Measurements from ENCODE around the gene SIL1. TPM values are rescaled to one million over a fixed set of nuclear protein-coding genes. Genes with fewer than 3 reads are reported as not detected.

The SIL1 gene
- total and polyA plus RNA-seq, 2 of the 13 experiments (the other 11 are each of a cell fraction or from before 2014, with no cell fraction given) = 26.0 to 30.0 TPM

DNA sequence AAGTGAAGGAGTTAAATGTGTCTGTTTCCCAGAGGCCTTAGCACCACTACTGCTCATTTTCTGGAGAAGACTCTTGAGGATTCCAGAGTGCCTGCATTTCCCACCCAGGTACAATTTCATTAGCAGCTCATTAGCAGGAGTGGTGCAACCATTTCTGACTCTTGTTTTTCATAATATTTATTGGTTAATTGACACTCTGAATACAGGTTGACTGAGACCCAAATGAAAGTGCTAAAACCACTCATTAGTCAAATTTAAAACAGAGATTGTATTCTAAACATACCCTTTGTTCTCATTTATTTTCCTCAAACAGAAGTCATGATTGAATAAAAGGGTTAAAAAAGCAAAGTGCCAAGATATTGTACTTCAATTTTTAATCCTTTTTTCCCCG is 134.5 kb downstream of the SIL1 start (continued):
- TF ChIP-seq PHF21A (CRISPR knock-in tag; IDR thresholded peaks at IDR 0.05) (no peak), BRD4 (CRISPR knock-in tag; IDR thresholded peaks at IDR 0.05) (no peak), ZNF598 (CRISPR knock-in tag; IDR thresholded peaks at IDR 0.05; ENCODE audit: borderline replicate concordance) (no peak)
- TF ChIP-seq, protein P1, sequence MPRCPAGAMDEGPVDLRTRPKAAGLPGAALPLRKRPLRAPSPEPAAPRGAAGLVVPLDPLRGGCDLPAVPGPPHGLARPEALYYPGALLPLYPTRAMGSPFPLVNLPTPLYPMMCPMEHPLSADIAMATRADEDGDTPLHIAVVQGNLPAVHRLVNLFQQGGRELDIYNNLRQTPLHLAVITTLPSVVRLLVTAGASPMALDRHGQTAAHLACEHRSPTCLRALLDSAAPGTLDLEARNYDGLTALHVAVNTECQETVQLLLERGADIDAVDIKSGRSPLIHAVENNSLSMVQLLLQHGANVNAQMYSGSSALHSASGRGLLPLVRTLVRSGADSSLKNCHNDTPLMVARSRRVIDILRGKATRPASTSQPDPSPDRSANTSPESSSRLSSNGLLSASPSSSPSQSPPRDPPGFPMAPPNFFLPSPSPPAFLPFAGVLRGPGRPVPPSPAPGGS (CRISPR knock-in tag; IDR thresholded peaks at IDR 0.05) = no peak

- DNase-seq (ENCODE audit: low spot score) = no peak
- Histone ChIP-seq H3K27me3 (ENCODE audit: control insufficient read depth in 1 of 2, insufficient read depth in 2 of 2, low read length in 2 of 2) (no peaks in the 10 kb centered on the region), H2AFZ (ENCODE audit: low read length) (no peak overlapping the region), H3K9me3 (ENCODE audit: low read length) (no peaks in the 10 kb centered on the region), H3K9ac (ENCODE audit: insufficient read depth, low read depth, low read length) (no peak overlapping the region), H3K4me3 (replicated peaks in 1 of 3; ENCODE audit: insufficient read depth in 1 of 3, low read depth in 2 of 3, low read length in 3 of 3) (no peak overlapping the region), H3K4me2 (ENCODE audit: low read depth, low read length) (no peak overlapping the region), H3K36me3 (replicated peaks in 1 of 2; ENCODE audit: control insufficient read depth in 1 of 2, insufficient read depth in 2 of 2, low read length in 2 of 2) (no peaks in the 10 kb centered on the region), H3K79me2 (ENCODE audit: insufficient read depth, low read length) (no peaks in the 10 kb centered on the region), H4K20me1 (ENCODE audit: insufficient read depth, low read length) (no peaks in the 10 kb centered on the region), H3K4me1 (ENCODE audit: insufficient read depth, low read length) (peaks cover 9% of the 10 kb centered on the region), H3K27ac (ENCODE audit: extremely low read length, insufficient read depth, low read length) (no peak overlapping the region)
- 97% methylated on average over 1 of the region's 1 CpG for WGBS (ENCODE audit: low lambda C conversion rate)
- no peak for FAIRE-seq
- CTCF ChIA-PET (ENCODE audit: low intra/inter-chr PET ratio, low total read pairs) = no interaction called here
- no TSS peak for BruUV-seq (replicated peaks)
- in situ Hi-C loops (cut with HindIII; ENCODE audit: extremely low pct_ligation_motif_present, low pct_unique_long_range_greater_than_20kb) (no loop called here), intact Hi-C loops (cut with micrococcal nuclease; ENCODE audit: unreplicated experiment) (no loop called here)
- POLR2A ChIA-PET = no interaction called here
- no peak for ATAC-seq
- TF ChIP-seq, protein P2, sequence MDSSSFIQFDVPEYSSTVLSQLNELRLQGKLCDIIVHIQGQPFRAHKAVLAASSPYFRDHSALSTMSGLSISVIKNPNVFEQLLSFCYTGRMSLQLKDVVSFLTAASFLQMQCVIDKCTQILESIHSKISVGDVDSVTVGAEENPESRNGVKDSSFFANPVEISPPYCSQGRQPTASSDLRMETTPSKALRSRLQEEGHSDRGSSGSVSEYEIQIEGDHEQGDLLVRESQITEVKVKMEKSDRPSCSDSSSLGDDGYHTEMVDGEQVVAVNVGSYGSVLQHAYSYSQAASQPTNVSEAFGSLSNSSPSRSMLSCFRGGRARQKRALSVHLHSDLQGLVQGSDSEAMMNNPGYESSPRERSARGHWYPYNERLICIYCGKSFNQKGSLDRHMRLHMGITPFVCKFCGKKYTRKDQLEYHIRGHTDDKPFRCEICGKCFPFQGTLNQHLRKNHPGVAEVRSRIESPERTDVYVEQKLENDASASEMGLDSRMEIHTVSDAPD (CRISPR knock-in tag; IDR thresholded peaks at IDR 0.05) = no peak
- no peak for TF ChIP-seq PRPF4 (IDR thresholded peaks at IDR 0.05; ENCODE audit: low read depth, low read length, poor library complexity, severe bottlenecking)
- TF ChIP-seq ZNF264 (CRISPR knock-in tag; IDR thresholded peaks at IDR 0.05) = no peak
- TF ChIP-seq SNAPC4 (CRISPR knock-in tag; IDR thresholded peaks at IDR 0.05) = no peak
- no peak for TF ChIP-seq ZKSCAN1 (IDR thresholded peaks at IDR 0.05; ENCODE audit: low read length)
- TF ChIP-seq JUNB (CRISPR knock-in tag; IDR thresholded peaks at IDR 0.05; ENCODE audit: borderline replicate concordance) = no peak
- TF ChIP-seq, protein P3, sequence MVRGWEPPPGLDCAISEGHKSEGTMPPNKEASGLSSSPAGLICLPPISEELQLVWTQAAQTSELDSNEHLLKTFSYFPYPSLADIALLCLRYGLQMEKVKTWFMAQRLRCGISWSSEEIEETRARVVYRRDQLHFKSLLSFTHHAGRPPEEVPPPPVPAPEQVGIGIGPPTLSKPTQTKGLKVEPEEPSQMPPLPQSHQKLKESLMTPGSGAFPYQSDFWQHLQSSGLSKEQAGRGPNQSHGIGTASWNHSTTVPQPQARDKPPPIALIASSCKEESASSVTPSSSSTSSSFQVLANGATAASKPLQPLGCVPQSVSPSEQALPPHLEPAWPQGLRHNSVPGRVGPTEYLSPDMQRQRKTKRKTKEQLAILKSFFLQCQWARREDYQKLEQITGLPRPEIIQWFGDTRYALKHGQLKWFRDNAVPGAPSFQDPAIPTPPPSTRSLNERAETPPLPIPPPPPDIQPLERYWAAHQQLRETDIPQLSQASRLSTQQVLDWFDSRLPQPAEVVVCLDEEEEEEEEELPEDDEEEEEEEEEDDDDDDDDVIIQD (CRISPR knock-in tag; IDR thresholded peaks at IDR 0.05; ENCODE audit: low read depth) = no peak
- TF ChIP-seq RBM39 (IDR thresholded peaks at IDR 0.05; ENCODE audit: low read depth, low read length, poor library complexity, severe bottlenecking) = no peak
- TF ChIP-seq MTA1 (CRISPR knock-in tag; IDR thresholded peaks at IDR 0.05; ENCODE audit: borderline replicate concordance) = no peak
These were observed 135.1 kb downstream of the SIL1 start for GRCh38 chr5:139062910-139063663.
